GM21528 (cell line): ENCODE results near the gene ERAS.

Experiments used
- ATAC-seq: cut with Tn5 transposase; IDR thresholded peaks from one replicate; pipeline ENCODE4 v1.9.1; 2021; ENCODE audit warnings: mild to moderate bottlenecking, moderate library complexity; ENCODE audit not compliant: unreplicated experiment, low FRiP score

Gene ERAS, protein sequence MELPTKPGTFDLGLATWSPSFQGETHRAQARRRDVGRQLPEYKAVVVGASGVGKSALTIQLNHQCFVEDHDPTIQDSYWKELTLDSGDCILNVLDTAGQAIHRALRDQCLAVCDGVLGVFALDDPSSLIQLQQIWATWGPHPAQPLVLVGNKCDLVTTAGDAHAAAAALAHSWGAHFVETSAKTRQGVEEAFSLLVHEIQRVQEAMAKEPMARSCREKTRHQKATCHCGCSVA

DNA sequence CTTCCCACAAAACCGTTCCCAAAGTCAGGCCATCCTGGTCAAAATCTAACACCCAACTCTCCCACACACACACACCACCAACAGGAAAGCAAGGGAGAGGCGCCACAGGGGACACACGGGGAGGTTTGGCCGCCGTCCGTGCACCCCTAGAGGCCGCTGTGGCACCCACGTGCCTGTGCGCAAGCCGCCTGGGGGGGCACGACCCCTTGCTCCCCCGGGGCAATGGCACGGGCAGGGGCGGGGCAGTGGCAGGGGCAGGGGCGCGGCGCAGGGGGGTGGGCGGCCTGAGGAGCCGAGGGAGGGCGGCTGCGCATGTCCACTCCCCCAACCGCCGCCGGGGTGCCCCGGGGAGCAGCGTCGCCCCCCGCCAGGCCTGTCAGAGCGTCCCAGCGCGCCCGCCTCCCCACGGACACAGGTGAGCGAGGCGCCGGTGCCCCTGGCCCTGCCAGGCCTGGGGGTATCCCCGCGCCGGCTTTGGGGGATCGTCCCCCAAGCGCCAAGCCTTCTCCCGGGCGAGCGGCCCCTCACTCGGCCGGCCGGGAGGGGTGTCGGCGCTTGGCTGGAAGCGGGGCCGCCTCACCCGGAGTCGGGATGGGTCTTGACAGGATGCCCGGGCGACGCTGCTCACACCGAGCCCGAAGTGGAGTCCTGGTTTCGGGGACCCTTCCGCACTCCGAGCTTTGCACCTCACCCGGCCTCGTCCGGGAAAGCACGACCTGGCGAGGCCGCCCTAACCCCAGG lies at the start of gene ERAS:
ERAS (plus strand) TSS at position 379 of the 741 bp plus-strand sequence. CDS start 2,611 bp downstream, outside the sequence.
- no peak for ATAC-seq

DNA sequence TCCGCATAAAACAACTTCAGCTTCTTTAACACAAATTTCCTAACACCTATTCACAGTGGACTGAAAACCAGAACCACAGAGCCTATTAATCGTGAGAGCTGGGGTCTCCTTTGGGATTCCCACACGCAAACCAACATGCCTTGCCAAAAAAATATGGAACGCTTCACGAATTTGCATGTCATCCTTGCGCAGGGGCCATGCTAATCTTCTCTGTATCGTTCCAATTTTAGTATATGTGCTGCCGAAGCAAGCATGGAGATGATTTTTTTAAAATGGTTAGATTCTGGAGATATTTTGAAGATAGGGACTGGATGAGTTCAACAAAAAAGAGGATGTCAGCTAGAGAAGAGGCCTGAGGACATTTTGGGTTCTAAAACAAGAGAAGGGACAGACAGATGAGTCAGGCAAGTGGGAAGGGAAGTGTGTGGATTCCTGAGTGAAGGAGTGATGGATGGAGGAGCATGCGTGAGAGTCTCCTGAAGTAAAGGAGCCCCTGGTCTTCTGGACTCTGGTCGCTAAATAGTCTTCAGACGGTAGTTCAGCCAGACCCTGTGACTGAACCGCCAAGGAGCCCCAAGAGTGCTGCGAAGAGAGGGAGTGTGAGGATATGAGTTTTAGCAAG lies 49.4 kb upstream of the ERAS start:
- no peak for ATAC-seq

DNA sequence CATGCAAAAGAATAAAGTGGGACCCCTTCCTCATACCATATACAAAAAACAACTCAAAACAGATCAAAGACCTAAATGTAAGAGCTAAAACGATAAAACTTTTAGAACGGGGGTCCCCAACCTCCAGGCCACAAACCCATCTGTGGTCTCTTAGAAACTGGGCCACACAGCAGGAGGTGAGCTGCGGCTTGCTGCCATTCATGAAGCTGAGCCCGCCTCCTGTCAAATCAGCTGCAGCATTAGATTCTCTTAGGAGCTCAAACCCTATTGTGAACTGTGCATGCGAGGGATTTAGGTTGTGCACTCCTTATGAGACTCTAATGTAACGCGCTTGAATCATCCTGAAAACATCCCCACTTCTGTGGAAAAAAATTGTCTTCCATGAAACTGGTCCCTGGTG lies 46.9 kb upstream of the ERAS start:
- ATAC-seq, result no peak

DNA sequence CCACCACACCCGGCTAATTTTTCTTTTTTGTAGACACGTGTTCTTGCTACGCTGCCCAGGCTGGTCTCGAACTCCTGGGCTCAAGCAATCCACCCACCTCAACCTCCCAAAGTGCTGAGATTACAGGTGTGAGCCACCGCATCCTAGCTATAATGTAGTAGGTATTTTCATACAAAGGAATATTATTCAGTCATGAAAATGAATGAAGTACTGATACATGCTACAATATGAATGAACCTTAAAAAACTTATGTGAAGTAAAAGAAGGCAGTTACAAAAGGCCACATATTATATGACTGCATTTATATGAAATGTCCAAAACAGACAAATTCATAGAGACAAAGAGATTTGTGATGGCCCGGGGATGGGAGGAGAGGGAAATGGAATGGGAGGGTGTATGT lies 44.6 kb upstream of the ERAS start:
- ATAC-seq, result no peak

DNA sequence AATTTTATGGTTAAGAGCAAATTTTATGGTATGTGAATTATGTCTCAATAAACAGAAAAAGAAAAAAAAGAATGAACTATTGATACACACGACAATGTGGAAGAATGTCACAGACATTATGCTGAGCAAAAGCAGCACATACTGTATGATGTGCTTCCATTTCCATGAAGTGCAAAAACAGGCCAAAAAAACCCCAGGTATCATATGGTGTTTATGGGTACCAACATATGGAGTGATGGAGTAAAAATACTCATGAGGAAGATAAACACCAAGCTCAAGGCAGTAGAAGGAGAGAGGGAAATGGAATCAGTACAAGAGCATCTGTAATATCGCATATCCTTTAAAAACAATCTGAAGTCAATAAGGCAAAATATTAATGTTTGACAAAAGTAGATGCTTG lies 44.1 kb upstream of the ERAS start:
- no peak for ATAC-seq

DNA sequence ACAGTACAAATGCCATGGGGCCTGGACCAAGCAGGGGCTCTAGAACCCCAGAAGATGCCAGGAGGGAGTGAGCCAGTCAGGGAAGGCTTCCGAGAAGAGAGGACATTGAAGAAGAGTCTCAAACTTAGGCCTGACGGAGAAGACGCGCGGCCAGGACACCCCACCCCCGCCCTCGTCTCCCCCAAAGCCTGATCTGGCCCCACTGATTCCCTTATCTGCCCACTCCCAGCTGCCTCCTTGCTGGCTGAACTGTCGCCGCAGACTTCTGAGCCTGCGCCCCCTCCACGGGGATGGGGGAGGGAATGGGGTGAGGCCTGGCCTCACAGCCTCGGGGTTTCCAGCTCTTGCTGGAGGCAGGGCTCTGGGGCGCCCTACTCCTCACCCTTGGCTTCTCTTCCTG lies 43.5 kb upstream of the ERAS start:
- no peak for ATAC-seq

DNA sequence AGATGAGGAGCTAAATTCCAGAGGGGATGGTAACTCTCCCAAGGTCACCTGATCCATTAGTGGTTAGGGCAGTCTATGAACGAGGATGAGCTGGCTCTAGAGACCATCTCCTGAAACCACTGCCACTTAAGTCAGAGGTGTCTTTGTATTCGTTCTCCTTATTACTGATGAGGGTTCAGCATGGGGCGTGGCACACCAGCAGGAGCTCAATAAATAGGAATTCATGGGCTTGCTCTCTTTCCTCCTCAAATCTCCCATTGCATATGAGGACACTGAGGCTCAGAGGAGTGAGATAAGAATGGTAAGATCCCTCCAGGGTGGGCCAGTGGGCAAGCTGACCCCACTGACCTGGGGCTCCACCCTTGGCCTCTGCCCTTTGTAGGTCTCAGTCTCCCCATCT lies 41.6 kb upstream of the ERAS start:
- ATAC-seq, result no peak

DNA sequence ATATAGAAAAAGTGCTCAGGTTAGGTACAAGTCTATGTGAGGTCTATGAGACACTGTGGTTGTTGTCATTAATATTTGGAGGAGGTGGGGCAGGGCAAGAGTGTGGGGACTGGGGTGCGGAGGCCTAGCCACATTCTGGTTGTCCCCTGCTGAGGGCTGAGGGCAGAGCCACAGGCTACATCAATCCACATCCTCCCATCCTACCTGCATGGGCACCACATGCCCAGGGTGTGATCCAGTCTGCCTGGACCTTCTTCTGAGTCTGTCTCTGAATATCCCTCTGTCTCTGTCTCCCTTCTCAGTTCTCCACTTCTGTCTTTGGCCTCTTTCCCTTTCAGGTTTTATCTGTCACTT lies 41.1 kb upstream of the ERAS start:
- ATAC-seq, result no peak

DNA sequence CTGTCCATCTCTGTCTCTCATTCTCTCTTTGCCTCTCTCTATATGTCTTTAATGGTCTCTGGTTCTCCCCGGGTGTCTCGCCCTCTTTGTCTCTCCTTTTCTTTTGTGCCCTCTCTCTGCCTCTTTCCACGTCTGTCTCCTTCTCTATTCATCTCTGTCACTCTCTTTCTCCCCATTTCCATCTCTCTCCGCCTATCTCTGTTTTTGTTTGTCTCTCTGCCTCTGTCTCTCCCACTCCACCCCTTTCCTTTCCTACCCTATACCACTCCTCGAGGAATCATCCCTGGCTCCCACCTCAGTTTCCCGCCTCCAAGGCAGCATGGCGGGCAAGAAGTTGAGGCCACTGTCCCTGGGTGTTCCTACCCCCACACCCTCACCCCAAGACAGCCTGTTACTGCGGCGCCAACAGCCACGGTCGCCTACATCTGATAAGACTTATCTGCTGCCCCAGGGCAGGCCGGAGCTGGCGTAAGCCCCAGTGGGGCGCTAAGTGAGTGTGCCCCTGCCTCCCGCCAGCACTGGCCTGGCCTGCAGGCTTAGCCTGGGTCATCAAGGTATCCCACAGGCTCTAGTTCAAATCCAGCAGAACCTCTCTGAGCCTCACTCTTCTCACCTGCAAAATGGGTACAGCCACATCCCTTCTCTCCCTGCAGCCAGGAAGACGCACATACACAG lies 40.6 kb upstream of the ERAS start:
- no peak for ATAC-seq

DNA sequence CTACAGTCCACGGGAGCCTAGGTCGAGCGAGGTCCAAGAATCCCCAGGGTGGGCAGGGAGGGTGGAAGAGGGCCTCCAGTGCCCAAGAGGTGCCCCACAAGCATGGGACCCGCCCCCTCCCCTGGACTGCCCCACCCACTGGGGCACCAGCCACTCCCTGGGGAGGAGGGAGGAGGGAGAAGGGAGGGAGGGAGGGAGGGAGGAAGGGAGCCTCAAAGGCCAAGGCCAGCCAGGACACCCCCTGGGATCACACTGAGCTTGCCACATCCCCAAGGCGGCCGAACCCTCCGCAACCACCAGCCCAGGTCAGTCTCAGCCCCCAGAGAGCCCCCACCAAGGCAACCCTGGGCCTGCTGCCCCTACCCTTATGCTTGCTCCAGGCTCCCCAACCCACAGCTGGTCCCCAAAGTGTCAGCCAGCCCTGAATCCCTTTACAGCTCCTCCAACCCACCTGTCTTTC lies 39.9 kb upstream of the ERAS start, which contains the start of gene GATA1:
GATA1 (plus strand) TSS at position 250 of the 460 bp plus-strand sequence. CDS start 4,520 bp downstream, outside the sequence.
- no peak for ATAC-seq

DNA sequence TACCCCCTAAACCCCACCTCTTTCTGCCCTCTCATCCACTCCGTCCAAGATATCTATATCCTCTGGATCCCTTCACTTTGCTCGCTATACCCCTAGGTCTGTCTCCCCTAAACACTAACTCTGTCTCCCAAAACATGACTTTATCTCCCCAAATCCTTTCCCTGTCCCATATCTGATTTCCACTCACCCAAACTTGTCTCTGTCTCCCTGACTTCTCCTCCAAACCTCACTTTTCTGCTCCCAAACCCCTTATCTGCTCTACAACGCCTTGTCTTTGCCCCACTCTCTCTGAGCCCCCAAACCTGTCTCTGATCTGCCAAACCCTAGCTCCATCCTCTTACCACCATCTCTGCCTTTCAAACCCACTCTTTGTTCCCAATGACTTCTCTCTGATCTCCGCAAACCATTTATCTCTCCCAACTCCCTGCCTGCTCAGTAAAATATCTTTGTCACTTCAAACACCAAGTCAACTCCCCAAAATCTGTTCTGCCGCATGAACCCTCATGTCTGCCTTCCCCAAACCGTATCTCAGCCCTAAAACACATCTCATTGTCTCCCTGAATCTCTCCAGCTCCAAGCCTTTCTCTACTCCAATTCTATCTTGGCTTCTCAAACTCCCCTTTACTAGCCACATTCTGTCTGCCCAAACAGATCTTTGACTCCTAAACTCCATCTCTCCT lies 39.3 kb upstream of the ERAS start:
- ATAC-seq, result no peak

DNA sequence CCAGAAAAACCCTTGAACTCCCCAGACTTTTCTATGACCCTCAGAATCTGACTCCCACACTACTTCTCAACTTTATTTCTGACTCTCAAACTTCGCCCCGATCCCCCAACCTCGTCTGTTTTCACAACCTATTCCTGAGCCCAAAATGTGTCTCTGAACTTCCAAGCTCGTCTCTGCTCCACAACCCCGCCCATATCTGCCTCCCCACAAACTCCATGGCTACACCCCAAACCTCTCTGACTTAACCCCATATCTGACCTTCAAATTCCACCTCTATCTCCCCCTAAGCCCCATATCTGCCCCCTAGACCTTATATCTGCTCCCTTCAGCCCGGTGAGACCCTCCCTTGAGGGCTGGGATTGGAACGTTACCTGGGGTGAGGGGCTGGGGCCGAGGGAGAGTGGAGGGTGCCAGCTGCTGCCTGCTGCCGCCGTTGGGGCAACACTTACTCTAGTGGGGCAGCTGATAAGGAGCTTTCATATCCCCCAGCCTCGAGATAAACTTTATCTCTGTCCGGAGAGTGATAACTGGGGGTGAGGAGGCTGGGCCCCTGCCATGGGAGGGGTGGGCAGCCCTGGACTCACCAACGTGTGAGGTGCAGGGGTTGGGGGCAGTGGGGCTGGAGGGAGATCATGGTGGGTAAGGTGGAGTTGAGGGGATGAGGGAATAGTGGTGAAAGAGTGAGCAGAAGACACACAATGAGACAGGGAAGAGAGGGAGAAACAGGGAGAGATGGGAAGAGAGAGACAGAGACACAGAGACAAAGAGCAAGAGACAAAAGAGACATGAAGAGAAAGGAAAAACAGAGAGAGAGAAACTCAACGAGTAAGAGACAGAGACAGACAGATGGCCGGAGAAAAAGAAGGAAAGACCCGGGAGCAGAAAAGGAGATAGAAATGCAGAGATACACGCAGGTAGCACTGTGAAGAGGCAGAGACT lies 38.5 kb upstream of the ERAS start:
- no peak for ATAC-seq

DNA sequence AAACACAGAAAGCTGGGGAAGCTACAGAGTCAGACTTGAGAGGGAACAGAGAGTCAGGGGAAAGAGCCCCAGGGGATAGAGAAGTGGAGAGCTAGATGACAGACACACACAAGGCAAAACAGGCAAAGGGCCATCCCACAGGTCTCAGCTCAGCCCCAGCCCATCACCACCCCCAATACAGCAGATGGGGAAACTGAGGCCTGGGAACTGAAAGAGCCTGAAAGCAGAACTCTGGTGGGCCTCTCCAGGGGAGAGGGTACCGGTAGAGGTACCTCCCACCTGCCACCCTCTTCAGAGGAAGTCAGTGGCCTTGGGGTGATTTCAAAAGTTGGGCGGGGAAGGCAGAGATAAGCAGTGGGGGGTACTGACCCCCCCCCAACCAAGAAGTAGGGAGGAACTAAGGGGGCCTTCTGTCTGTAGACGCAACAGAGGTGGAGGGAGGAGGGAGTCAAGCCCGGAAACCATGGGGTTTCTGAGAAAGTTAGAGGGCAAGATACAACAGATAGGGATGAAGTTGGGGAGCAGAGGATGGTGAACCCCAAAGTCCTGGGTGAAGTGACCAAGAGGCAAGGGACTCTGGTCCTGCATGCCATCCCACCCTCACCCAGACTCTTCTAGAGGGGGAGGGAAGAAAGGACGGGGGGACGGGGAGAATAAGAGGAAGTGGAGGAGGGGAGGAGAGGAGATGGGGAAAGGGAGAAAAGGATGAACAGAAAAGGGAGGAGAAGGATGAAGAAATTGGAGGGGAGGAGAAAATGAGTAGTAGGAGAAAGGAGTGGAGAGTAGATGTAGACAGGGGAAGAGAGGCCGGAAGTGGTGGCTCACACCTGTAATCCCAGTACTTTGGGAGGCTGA lies 36.7 kb upstream of the ERAS start:
- no peak for ATAC-seq

DNA sequence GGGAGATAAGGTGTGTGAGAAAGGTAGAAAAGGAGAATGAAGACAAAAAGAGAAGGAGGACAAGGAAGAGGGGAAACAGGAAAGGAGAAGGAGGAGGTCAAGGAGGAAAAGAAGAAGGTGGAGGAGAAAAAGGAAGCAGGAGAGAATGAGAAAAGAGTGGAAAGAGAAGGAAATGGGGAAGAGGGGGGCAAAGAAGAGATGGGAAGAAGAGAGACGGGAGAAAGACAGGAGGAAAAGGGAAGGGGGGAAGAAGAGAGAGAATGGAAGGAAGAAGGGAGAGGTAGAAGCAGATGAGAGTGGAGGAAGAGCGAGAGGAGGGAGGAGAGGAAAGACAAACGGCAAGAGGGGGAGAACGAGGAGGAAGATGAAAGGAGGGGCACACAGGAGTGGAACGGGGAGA lies 35.8 kb upstream of the ERAS start:
- no peak for ATAC-seq

DNA sequence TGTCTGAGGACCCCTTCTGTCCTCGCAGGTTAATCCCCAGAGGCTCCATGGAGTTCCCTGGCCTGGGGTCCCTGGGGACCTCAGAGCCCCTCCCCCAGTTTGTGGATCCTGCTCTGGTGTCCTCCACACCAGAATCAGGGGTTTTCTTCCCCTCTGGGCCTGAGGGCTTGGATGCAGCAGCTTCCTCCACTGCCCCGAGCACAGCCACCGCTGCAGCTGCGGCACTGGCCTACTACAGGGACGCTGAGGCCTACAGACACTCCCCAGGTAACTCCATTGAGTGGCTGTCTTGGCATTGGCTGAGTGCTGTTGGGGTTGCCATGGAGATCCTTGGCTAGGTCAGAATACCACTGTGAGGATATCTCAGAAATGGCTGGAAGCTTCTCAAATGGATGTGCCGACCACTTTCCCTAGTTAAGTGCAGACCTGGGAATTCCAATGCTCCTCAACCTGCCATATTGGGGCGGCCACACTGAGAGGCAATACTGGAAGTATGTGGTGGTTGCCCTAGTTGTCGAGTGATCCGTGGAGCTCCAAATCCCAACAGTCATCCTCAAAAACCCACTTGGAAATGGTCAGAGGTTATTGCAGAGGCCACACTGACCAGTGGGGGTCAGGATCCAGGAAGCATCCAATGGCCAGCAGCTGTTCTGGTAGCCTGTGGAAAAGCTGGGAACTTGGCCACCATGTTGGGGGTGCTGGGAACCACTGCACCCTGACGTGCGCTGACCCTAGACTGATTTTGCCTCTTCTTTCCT lies 35.1 kb upstream of the ERAS start:
- no peak for ATAC-seq

DNA sequence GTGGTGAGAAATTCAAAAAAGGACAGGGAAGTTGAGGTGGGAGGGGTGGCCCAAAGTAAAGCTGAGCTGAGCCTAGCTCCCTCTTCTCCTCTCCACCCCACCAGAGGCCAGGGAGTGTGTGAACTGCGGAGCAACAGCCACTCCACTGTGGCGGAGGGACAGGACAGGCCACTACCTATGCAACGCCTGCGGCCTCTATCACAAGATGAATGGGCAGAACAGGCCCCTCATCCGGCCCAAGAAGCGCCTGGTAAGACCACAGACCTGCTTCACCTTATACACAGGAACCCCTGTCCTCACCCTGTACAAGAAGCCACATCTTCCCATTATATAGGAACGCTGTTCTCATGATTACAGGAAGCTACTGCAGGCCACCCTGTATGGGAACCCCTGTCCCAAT lies 34.1 kb upstream of the ERAS start:
- no peak for ATAC-seq

DNA sequence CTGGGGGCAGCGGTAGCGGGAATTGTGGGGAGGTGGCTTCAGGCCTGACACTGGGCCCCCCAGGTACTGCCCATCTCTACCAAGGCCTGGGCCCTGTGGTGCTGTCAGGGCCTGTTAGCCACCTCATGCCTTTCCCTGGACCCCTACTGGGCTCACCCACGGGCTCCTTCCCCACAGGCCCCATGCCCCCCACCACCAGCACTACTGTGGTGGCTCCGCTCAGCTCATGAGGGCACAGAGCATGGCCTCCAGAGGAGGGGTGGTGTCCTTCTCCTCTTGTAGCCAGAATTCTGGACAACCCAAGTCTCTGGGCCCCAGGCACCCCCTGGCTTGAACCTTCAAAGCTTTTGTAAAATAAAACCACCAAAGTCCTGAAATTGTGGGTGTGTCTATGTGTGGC lies 32.4 kb upstream of the ERAS start:
- no peak for ATAC-seq

DNA sequence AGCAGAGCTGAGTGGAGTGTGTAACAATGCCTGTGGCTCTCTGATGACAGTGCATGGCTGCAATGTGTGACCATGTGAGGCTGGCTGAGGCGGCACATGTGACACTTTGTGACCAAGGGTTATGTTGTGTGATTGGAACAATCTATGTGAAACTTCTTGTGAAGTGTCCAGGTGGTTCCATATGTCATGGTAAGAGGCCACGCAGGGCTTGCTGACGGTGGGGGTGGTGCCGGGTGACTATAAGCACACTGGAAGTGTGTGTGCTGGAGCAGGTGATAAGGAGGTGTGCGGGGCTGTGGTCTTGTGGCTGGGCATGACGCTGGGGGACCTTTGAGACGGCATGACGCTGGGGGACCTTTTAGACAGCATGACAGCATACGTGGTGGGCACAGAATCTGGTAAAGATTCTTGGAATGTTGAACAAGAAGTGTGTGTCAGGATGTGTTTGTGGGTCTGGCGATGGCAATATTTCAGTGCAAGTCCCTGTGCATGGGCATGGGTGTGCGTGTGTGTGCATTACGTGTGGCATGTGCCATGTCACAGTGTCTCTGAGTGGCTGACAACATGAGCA lies 31.9 kb upstream of the ERAS start:
- ATAC-seq, result no peak
